Urinary bladder (tissue), 4 donors: ENCODE data around the gene MAPK8IP1. TPM values are rescaled to one million over a fixed set of nuclear protein-coding genes. Genes with fewer than 3 reads are reported as not detected.
"Not testable (repeated sequence)": the region's sequence is repeated elsewhere in the genome, so short reads cannot be mapped to it uniquely, and the experiment has no call there.

Experiments
- DNase-seq: peaks from one replicate; pipeline ENCODE4 v3.0.0-alpha.2; 2015; ENCODE audit errors: extremely low spot score
- H3K27ac ChIP-seq: one replicate; pipeline ENCODE4 v1.5.1; 2013; ENCODE audit warnings: low read depth, mild to moderate bottlenecking, moderate library complexity
- H3K36me3 ChIP-seq: one replicate; pipeline ENCODE4 v1.6.1; 2013; ENCODE audit warnings: mild to moderate bottlenecking, moderate library complexity; ENCODE audit not compliant: insufficient read depth
- H3K4me1 ChIP-seq: one replicate; pipeline ENCODE4 v1.6.1; 2013; ENCODE audit warnings: mild to moderate bottlenecking, moderate library complexity; ENCODE audit not compliant: insufficient read depth
- H3K4me3 ChIP-seq: one replicate; pipeline ENCODE4 v1.5.1; 2013; ENCODE audit warnings: low read depth, low read length
- WGBS: extraction: QIAGEN DNeasy Blood & Tissue Kit; methylation state at CpG from one replicate; pipeline ENCODE4 v1.1.7; 2013; 5-methylcytosine and 5-hydroxymethylcytosine counted together
- polyA plus RNA-seq: library from polyadenylated mRNA; stranded (reverse); fragments of 200-250 nt; gene quantifications from one replicate; pipeline ENCODE4 v1.2.3, GENCODE V29; 2013
- total RNA-seq: library from RNA; depleted of rRNA; stranded (reverse); fragments of >200 nt; gene quantifications from one replicate; pipeline ENCODE4 v1.2.3, GENCODE V29; 2014
- donor health status: healthy with polysubstance abuse.
- donor health status: healthy.

The MAPK8IP1 gene
- total and polyA plus RNA-seq, 2 donors, result 8.3 to 11.0 TPM

DNA sequence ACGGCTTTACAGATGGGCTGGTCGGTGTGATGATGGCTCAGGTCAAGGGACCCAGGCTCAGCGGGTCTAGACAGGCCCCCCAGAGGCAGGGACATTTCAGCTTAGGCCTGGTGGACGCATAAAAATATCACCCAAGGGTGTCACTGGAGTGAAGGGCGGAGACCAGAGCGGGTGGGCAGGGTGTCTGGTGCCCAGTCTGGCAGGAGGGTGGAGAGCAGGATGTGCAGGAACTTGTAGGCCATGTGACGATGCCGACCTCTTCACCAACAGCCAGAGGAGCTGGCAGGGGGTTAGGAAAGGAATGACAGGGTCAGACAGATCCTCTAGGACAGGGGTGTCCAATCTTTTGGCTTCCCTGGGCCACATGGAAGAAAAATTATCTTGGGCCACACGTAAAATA is 4.5 kb downstream of the MAPK8IP1 start:
- Histone ChIP-seq H3K36me3 (no peaks in the 10 kb centered on the region), H3K4me1 (no peaks in the 10 kb centered on the region), H3K4me3 (no peak overlapping the region), H3K27ac (no peak overlapping the region)
- WGBS, result 86% methylated on average over 9 of the region's 9 CpGs
- no peak for DNase-seq

DNA sequence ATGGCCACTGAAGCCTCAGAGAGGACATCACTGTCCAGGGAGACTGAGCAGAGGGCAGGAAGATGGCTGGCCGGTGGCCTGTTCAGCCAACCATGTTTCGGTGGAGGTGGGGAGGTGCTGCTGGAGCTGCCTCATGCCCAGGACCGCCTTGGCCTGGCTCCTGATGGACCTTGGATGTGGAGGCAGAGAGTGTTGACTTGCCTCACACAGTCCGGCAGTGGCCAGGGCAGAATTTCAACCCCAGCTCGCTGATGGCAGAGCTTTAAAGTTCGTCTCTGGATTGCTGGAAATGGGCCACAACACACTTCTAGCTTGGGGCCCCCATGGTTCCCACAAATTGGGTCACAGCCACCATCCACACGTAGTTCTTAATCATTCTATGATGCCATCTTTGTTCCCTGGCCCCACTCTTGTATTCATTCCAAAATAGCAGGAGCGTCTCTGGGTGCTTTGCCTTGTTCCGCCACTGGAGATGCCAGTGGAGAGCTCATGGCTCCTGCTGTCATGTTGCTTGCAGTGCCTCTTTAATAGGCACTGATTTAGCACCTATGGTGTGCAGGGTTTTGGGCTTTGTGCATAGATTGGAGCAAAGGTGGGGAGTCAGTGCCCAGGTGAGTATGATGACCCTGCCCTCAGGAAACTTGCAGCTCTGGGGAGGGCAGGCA is 5.6 kb downstream of the MAPK8IP1 start:
- H3K27ac ChIP-seq, result no peak overlapping the region
- no peak for DNase-seq
- WGBS, result 78% methylated on average over 9 of the region's 9 CpGs

GRCh38 chr11:45892856-45893255 is 7.4 kb downstream of the MAPK8IP1 start:
- no peaks in the 10 kb centered on the region for H3K36me3 ChIP-seq
- DNase-seq, result no peak
- no peak overlapping the region for H3K27ac ChIP-seq
- H3K4me3 ChIP-seq, result no peak overlapping the region
- H3K4me1 ChIP-seq, result no peaks in the 10 kb centered on the region
- 78% methylated on average over 5 of the region's 5 CpGs for WGBS

More for the DNA sequence above, 5.6 kb downstream of the MAPK8IP1 start:
- no peak overlapping the region for H3K4me3 ChIP-seq
- no peaks in the 10 kb centered on the region for H3K4me1 ChIP-seq
- no peaks in the 10 kb centered on the region for H3K36me3 ChIP-seq

GRCh38 chr11:45894555-45895247 is 9.2 kb downstream of the MAPK8IP1 start:
- H3K36me3 ChIP-seq, result no peaks in the 10 kb centered on the region
- DNase-seq, result no peak
- WGBS, result 85% methylated on average over 6 of the region's 6 CpGs
- H3K27ac ChIP-seq, result no peak overlapping the region
- no peak overlapping the region for H3K4me3 ChIP-seq
- H3K4me1 ChIP-seq, result peaks cover 2% of the 10 kb centered on the region

GRCh38 chr11:45895553-45896259 is 10.3 kb downstream of the MAPK8IP1 start:
- WGBS, result 90% methylated on average over 8 of the region's 8 CpGs
- Histone ChIP-seq H3K27ac (no peak overlapping the region), H3K4me1 (peaks cover 2% of the 10 kb centered on the region), H3K4me3 (no peak overlapping the region), H3K36me3 (no peaks in the 10 kb centered on the region)
- DNase-seq, result no peak

DNA sequence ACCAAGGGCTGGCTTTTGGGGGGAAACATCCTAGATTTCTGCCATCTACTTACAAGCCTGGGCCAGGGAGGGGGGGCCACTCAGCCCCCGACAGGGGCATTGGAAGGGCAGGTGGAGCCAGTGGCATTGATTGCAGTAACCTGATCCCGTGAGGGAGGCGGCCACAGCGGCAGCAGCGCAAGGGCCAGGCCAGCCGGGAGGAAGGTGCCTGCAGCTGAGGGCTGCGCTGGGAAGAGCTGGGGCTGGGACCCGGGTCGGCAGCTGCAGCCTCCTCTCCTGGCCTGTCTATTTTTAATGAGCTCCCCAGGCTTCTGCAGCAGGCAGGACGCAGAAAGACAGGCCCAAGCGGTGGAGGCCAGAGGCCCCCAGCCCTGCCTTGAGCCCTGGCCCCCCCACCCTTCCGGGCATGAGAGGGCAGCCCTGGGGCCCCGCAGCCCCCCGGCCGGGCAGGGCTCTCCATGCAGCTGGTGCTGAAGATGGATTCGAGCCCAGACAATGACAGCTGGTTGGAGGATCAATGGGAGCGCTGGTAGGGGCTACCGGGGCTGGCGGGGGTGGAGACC is 11.1 kb downstream of the MAPK8IP1 start:
- H3K4me1 ChIP-seq, result peaks cover 2% of the 10 kb centered on the region
- 15% methylated on average over 19 of the region's 19 CpGs for WGBS
- H3K36me3 ChIP-seq, result no peaks in the 10 kb centered on the region
- no peak overlapping the region for H3K4me3 ChIP-seq
- DNase-seq, result no peak
- no peak overlapping the region for H3K27ac ChIP-seq

DNA sequence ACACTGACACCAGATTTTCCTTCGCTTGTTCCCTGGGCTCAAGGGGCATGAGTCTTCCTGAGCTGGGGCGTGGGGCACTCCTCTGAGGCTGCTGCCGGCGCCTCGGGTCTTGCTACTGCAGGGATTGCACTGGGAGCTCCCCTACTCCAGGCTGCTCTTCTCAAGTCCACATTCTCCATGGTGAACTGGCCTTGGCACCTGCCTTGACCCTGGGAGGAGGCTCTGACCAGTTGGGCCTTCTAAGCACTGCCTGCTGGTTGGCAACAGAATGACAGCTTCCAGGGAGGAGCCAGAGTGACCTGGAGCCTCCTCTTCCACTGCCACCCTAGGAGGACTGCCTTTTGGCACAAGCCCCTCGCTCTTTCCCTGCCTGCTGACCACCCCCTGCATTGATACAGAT is 12.1 kb downstream of the MAPK8IP1 start:
- Histone ChIP-seq H3K27ac (no peak overlapping the region), H3K36me3 (no peaks in the 10 kb centered on the region), H3K4me3 (no peak overlapping the region), H3K4me1 (peaks cover 2% of the 10 kb centered on the region)
- DNase-seq, result no peak
- WGBS, result 91% methylated on average over 6 of the region's 6 CpGs

GRCh38 chr11:45899086-45899447 is 13.6 kb downstream of the MAPK8IP1 start:
- H3K36me3 ChIP-seq, result no peaks in the 10 kb centered on the region
- DNase-seq, result no peak
- no peak overlapping the region for H3K4me3 ChIP-seq
- 8% methylated on average over 3 of the region's 3 CpGs for WGBS
- no peak overlapping the region for H3K27ac ChIP-seq
- peaks cover 2% of the 10 kb centered on the region for H3K4me1 ChIP-seq

DNA sequence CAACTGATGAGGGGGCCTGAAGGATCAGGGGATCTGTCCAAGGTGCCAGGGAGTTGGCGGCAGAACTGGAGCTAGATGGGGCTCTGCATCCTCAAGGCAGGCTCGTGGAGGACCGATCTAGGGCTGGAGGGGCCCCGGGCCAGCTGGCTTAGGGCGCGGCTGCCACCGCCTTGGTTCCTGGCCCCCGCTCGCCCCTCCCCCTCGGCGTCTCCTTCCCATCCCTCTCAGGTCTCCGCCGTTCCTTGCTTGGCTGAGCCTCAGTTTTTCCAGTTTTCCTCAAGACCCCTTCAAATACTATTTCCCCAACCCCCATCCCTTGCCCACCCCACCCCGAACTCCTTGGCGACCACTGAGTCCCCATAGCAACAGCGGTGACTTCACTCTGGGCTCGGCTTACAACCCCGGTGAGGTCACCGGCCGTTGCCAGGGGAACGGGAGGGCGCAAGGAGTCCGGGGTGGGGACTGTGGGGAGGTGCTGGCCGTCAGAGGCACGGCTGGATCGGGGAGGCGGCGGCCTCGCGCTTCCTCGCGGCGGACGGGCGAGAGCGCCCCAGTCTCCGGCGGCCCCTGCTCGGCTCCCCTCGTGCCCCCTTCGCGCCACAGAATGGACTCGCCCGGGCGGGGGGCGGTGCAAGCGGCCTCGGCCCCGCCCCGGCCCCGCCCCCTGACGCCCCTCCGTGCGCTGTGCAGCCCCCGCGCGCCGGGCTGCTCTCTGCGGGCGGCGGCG is 14.2 kb downstream of the MAPK8IP1 start:
- H3K4me1 ChIP-seq, result peaks cover 2% of the 10 kb centered on the region
- DNase-seq, result peak; percentile 76
- no peaks in the 10 kb centered on the region for H3K36me3 ChIP-seq
- H3K27ac ChIP-seq, result no peak overlapping the region
- H3K4me3 ChIP-seq, result peak overlapping the region; percentile 57
- WGBS, result 1% methylated on average over 62 of the region's 62 CpGs

DNA sequence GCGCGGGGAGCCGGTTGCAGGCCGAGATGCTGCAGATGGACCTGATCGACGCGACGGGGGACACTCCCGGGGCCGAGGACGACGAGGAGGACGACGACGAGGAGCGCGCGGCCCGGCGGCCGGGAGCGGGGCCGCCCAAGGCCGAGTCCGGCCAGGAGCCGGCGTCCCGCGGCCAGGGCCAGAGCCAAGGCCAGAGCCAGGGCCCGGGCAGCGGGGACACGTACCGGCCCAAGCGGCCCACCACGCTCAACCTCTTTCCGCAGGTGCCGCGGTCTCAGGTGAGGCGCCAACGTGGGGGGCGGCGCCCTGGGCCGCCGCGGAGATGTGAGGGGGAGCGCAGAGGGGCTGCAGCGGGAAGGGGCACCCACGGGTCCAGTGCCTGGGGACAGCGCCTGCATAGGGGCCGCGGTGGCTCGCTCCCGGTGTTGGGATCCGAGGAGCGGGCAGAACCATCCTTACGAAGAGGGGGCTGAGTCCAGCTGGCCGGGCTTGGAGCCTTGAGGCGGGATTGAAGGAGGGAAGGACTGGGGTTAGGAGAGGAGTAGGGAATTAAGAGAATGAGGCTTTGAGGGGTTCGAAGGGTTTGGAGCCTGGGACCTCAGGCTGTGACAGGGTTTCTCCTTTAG is 14.8 kb downstream of the MAPK8IP1 start:
- 2% methylated on average over 38 of the region's 59 CpGs for WGBS
- not testable (repeated sequence) for H3K36me3 ChIP-seq, H3K27ac ChIP-seq, H3K4me1 ChIP-seq, DNase-seq
- H3K4me3 ChIP-seq, result peak overlapping the region; percentile 57

- WGBS, result 11% methylated on average over 8 of the region's 8 CpGs
- Histone ChIP-seq H3K4me1 (peaks cover 2% of the 10 kb centered on the region), H3K4me3 (no peak overlapping the region), H3K27ac (no peak overlapping the region), H3K36me3 (no peaks in the 10 kb centered on the region)
- no peak for DNase-seq
Observed at GRCh38 chr11:45900916-45901617, 15.6 kb downstream of the MAPK8IP1 start.

DNA sequence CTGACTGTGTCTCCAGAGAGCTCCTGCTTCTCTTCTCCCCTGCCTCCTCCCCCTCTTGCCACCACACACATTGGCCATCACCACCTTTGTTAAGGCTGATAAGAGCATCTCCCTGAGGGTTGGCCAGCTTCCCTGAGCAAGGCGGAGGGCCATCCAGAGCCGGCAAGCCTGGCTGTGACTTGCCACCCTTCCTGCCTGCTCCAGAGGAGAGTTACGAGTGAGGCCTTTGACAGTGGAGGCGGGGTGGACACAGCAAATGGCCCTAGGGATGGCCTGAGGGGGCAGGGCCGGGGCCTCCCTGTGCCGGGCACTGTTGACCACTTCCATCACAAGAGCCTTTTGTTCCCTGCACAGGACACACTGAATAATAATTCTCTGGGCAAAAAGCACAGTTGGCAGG is 16.2 kb downstream of the MAPK8IP1 start:
- H3K36me3 ChIP-seq, result no peaks in the 10 kb centered on the region
- no peak overlapping the region for H3K27ac ChIP-seq
- DNase-seq, result no peak
- peaks cover 2% of the 10 kb centered on the region for H3K4me1 ChIP-seq
- WGBS, result 78% methylated on average over 6 of the region's 6 CpGs
- H3K4me3 ChIP-seq, result no peak overlapping the region
